Trophoblast cell (in vitro differentiated cells and primary cell): ENCODE data around the gene LRRTM4.

Experiments
- DNase-seq, 2 donors: peaks; one replicate each; pipeline ENCODE4 v3.0.0-alpha.2; 2016
- H2AFZ ChIP-seq: 2 replicates; pipeline ENCODE4 v1.6.1; 2013; ENCODE audit warnings: low read length, moderate library complexity, mild to moderate bottlenecking; ENCODE audit not compliant: insufficient read depth, poor library complexity
- H2AK5ac ChIP-seq: 2 replicates; pipeline ENCODE4 v1.6.1; 2013; ENCODE audit warnings: mild to moderate bottlenecking, low read length
- H2BK120ac ChIP-seq: 2 replicates; pipeline ENCODE4 v1.6.1; 2013; ENCODE audit warnings: low read length, mild to moderate bottlenecking, moderate library complexity; ENCODE audit not compliant: insufficient read depth, poor library complexity
- H2BK12ac ChIP-seq: 2 replicates; pipeline ENCODE4 v1.6.1; 2013; ENCODE audit warnings: mild to moderate bottlenecking, low read length, moderate library complexity
- H2BK5ac ChIP-seq: 2 replicates; pipeline ENCODE4 v1.6.1; 2013; ENCODE audit warnings: low read length, low read depth, moderate library complexity, mild to moderate bottlenecking; ENCODE audit not compliant: poor library complexity
- H3K14ac ChIP-seq: 2 replicates; pipeline ENCODE4 v1.6.1; 2013; ENCODE audit warnings: mild to moderate bottlenecking, low read length
- H3K18ac ChIP-seq: 2 replicates; pipeline ENCODE4 v1.6.1; 2013; ENCODE audit warnings: mild to moderate bottlenecking, low read length
- H3K23ac ChIP-seq: 2 replicates; pipeline ENCODE4 v1.6.1; 2013; ENCODE audit warnings: low read length
- H3K27ac ChIP-seq: 2 replicates; pipeline ENCODE4 v1.5.1; 2013; ENCODE audit warnings: low read depth, mild to moderate bottlenecking, inconsistent platforms, low read length, moderate library complexity
- H3K27me3 ChIP-seq: 2 replicates; pipeline ENCODE4 v1.6.1; 2013; ENCODE audit warnings: inconsistent platforms, mild to moderate bottlenecking, low read length, moderate library complexity; ENCODE audit not compliant: insufficient read depth
- H3K36me3 ChIP-seq, 2 experiments: 1 replicate in 1 of 2; 2 replicates in 1 of 2; pipeline ENCODE4 v1.6.1; 2013; ENCODE audit warnings: low read length in 2 of 2, mild to moderate bottlenecking in 2 of 2, moderate library complexity in 1 of 2; ENCODE audit not compliant: insufficient read depth in 2 of 2, control insufficient read depth in 1 of 2
- H3K4ac ChIP-seq: 2 replicates; pipeline ENCODE4 v1.6.1; 2013; ENCODE audit warnings: low read depth, mild to moderate bottlenecking, low read length, moderate library complexity
- H3K4me1 ChIP-seq, 2 experiments: 1 replicate in 1 of 2; 2 replicates in 1 of 2; pipeline ENCODE4 v1.6.1; 2013; ENCODE audit warnings: low read length in 2 of 2, mild to moderate bottlenecking in 2 of 2, moderate library complexity in 1 of 2; ENCODE audit not compliant: insufficient read depth in 2 of 2, control insufficient read depth in 1 of 2
- H3K4me2 ChIP-seq: 2 replicates; pipeline ENCODE4 v1.6.1; 2013; ENCODE audit warnings: inconsistent platforms, mild to moderate bottlenecking, low read length, moderate library complexity
- H3K4me3 ChIP-seq: 2 replicates; pipeline ENCODE4 v1.5.1; 2013; ENCODE audit warnings: mild to moderate bottlenecking, low read depth, low read length, inconsistent platforms
- H3K79me1 ChIP-seq: one replicate; pipeline ENCODE4 v1.6.1; 2013; ENCODE audit warnings: low read length
- H3K79me2 ChIP-seq: 2 replicates; pipeline ENCODE4 v1.6.1; 2013; ENCODE audit warnings: low read length, mild to moderate bottlenecking; ENCODE audit not compliant: control insufficient read depth, insufficient read depth, poor library complexity
- H3K9ac ChIP-seq: 2 replicates; pipeline ENCODE4 v1.6.1; 2013; ENCODE audit warnings: mild to moderate bottlenecking, low read length
- H3K9me3 ChIP-seq: 2 replicates; pipeline ENCODE4 v1.6.1; 2013; ENCODE audit warnings: low read depth, mild to moderate bottlenecking, control low read depth, inconsistent platforms, low read length; ENCODE audit not compliant: insufficient read depth
- H4K12ac ChIP-seq: 2 replicates; pipeline ENCODE4 v1.6.1; 2013; ENCODE audit warnings: low read depth, mild to moderate bottlenecking, low read length, moderate library complexity
- H4K8ac ChIP-seq: 2 replicates; pipeline ENCODE4 v1.6.1; 2013; ENCODE audit warnings: low read depth, mild to moderate bottlenecking, low read length, moderate library complexity
- H4K91ac ChIP-seq: one replicate; pipeline ENCODE4 v1.6.1; 2013; ENCODE audit warnings: low read depth, mild to moderate bottlenecking, low read length, moderate library complexity
- WGBS: extraction: QIAGEN DNeasy Blood & Tissue Kit; methylation state at CpG from one replicate; pipeline ENCODE4 v1.1.7; 2013; ENCODE audit warnings: missing lambda C conversion rate; ENCODE audit not compliant: insufficient read length, insufficient coverage; ENCODE audit errors: extremely low coverage; 5-methylcytosine and 5-hydroxymethylcytosine counted together

LRRTM4 gene

GRCh38 chr2:77387324-77387723, 134.9 kb downstream of the LRRTM4 start:
- H3K27me3 ChIP-seq: no peaks in the 10 kb centered on the region
- H2BK12ac ChIP-seq: no peak overlapping the region
- H3K18ac ChIP-seq: no peak overlapping the region
- H3K9ac ChIP-seq: no peak overlapping the region
- no peak overlapping the region for H4K91ac ChIP-seq
- H3K9me3 ChIP-seq: no peaks in the 10 kb centered on the region
- no peak overlapping the region for H4K12ac ChIP-seq
- no peaks in the 10 kb centered on the region for H3K79me2 ChIP-seq
- H3K4ac ChIP-seq: no peak overlapping the region
- WGBS: no CpG with 5 or more reads among the region's 3 CpGs
- no peaks in the 10 kb centered on the region for H3K79me1 ChIP-seq
- no peak overlapping the region for H3K27ac ChIP-seq
- no peak overlapping the region for H2BK5ac ChIP-seq
- no peak overlapping the region for H4K8ac ChIP-seq
- no peak for DNase-seq
- H2BK120ac ChIP-seq: no peak overlapping the region
- no peak overlapping the region for H3K23ac ChIP-seq
- H2AFZ ChIP-seq: no peak overlapping the region
- no peaks in the 10 kb centered on the region for H3K36me3 ChIP-seq
- H3K4me2 ChIP-seq: no peak overlapping the region
- no peak overlapping the region for H3K4me3 ChIP-seq
- H2AK5ac ChIP-seq: no peak overlapping the region
- H3K4me1 ChIP-seq: no peaks in the 10 kb centered on the region
- no peak overlapping the region for H3K14ac ChIP-seq

- H4K12ac ChIP-seq: no peak overlapping the region
- H3K18ac ChIP-seq: no peak overlapping the region
- DNase-seq: no peak
- no peaks in the 10 kb centered on the region for H3K9me3 ChIP-seq
- H2AFZ ChIP-seq: no peak overlapping the region
- H4K91ac ChIP-seq: no peak overlapping the region
- no peak overlapping the region for H2BK12ac ChIP-seq
- H2BK120ac ChIP-seq: no peak overlapping the region
- H3K4me2 ChIP-seq: no peak overlapping the region
- H3K79me1 ChIP-seq: no peaks in the 10 kb centered on the region
- H3K79me2 ChIP-seq: no peaks in the 10 kb centered on the region
- H2AK5ac ChIP-seq: no peak overlapping the region
- no peak overlapping the region for H3K27ac ChIP-seq
- H3K14ac ChIP-seq: no peak overlapping the region
- H4K8ac ChIP-seq: no peak overlapping the region
- H3K4ac ChIP-seq: no peak overlapping the region
- H3K36me3 ChIP-seq: no peaks in the 10 kb centered on the region
- no peak overlapping the region for H3K4me3 ChIP-seq
- no peaks in the 10 kb centered on the region for H3K27me3 ChIP-seq
- no peak overlapping the region for H2BK5ac ChIP-seq
- H3K23ac ChIP-seq: no peak overlapping the region
- no peaks in the 10 kb centered on the region for H3K4me1 ChIP-seq
- H3K9ac ChIP-seq: no peak overlapping the region
These were observed 149.5 kb downstream of the LRRTM4 start for GRCh38 chr2:77372636-77373035.

- Histone ChIP-seq H3K27ac (no peak overlapping the region), H2AK5ac (no peak overlapping the region), H4K91ac (no peak overlapping the region), H3K4me2 (no peak overlapping the region), H3K18ac (no peak overlapping the region), H4K8ac (no peak overlapping the region), H3K9ac (no peak overlapping the region), H2BK120ac (no peak overlapping the region), H3K79me1 (no peaks in the 10 kb centered on the region), H3K23ac (no peak overlapping the region), H3K27me3 (no peaks in the 10 kb centered on the region), H3K9me3 (no peaks in the 10 kb centered on the region), H3K36me3 (no peaks in the 10 kb centered on the region), H3K4me1 (no peaks in the 10 kb centered on the region), H2BK5ac (no peak overlapping the region), H2BK12ac (no peak overlapping the region), H2AFZ (no peak overlapping the region), H3K14ac (no peak overlapping the region), H4K12ac (no peak overlapping the region), H3K79me2 (no peaks in the 10 kb centered on the region), H3K4me3 (no peak overlapping the region), H3K4ac (no peak overlapping the region)
- DNase-seq: no peak
- WGBS: no CpG with 5 or more reads among the region's 3 CpGs
These were observed 151.7 kb downstream of the LRRTM4 start for GRCh38 chr2:77370511-77370910.

GRCh38 chr2:77363277-77363676, 158.9 kb downstream of the LRRTM4 start:
- no peak overlapping the region for H3K9ac ChIP-seq
- no CpG with 5 or more reads among the region's 5 CpGs for WGBS
- H4K91ac ChIP-seq: no peak overlapping the region
- H3K27ac ChIP-seq: no peak overlapping the region
- no peak overlapping the region for H2BK120ac ChIP-seq
- H3K4me3 ChIP-seq: no peak overlapping the region
- no peak for DNase-seq
- no peaks in the 10 kb centered on the region for H3K27me3 ChIP-seq
- no peak overlapping the region for H4K12ac ChIP-seq
- H2AFZ ChIP-seq: no peak overlapping the region
- no peaks in the 10 kb centered on the region for H3K9me3 ChIP-seq
- H3K4me2 ChIP-seq: no peak overlapping the region
- H3K23ac ChIP-seq: no peak overlapping the region
- no peak overlapping the region for H2AK5ac ChIP-seq
- H3K18ac ChIP-seq: no peak overlapping the region
- no peaks in the 10 kb centered on the region for H3K36me3 ChIP-seq
- H3K4ac ChIP-seq: no peak overlapping the region
- H2BK5ac ChIP-seq: no peak overlapping the region
- no peak overlapping the region for H4K8ac ChIP-seq
- no peak overlapping the region for H3K14ac ChIP-seq
- no peaks in the 10 kb centered on the region for H3K79me1 ChIP-seq
- no peaks in the 10 kb centered on the region for H3K79me2 ChIP-seq
- H2BK12ac ChIP-seq: no peak overlapping the region
- no peaks in the 10 kb centered on the region for H3K4me1 ChIP-seq

GRCh38 chr2:77348821-77349220, 173.4 kb downstream of the LRRTM4 start:
- H2AFZ ChIP-seq: no peak overlapping the region
- H3K79me1 ChIP-seq: no peaks in the 10 kb centered on the region
- H3K18ac ChIP-seq: no peak overlapping the region
- no peak overlapping the region for H3K27ac ChIP-seq
- H3K79me2 ChIP-seq: no peaks in the 10 kb centered on the region
- no peaks in the 10 kb centered on the region for H3K36me3 ChIP-seq
- no peak overlapping the region for H2AK5ac ChIP-seq
- H3K14ac ChIP-seq: no peak overlapping the region
- H3K27me3 ChIP-seq: no peaks in the 10 kb centered on the region
- H3K23ac ChIP-seq: no peak overlapping the region
- no peak for DNase-seq
- H3K4me1 ChIP-seq: no peaks in the 10 kb centered on the region
- H3K4ac ChIP-seq: no peak overlapping the region
- H4K12ac ChIP-seq: no peak overlapping the region
- no peak overlapping the region for H2BK120ac ChIP-seq
- no peak overlapping the region for H4K8ac ChIP-seq
- no peak overlapping the region for H3K4me2 ChIP-seq
- no peak overlapping the region for H3K9ac ChIP-seq
- H4K91ac ChIP-seq: no peak overlapping the region
- no peaks in the 10 kb centered on the region for H3K9me3 ChIP-seq
- H2BK5ac ChIP-seq: no peak overlapping the region
- no peak overlapping the region for H2BK12ac ChIP-seq
- no peak overlapping the region for H3K4me3 ChIP-seq
